Psoas muscle (tissue), 8 donors: ENCODE data around the gene EI24. TPM values are rescaled to one million over a fixed set of nuclear protein-coding genes. Genes with fewer than 3 reads are reported as not detected.

Source experiments
- ATAC-seq, 4 donors: fragments of 200-7000 bp; cut with Tn5 transposase; one replicate each; pipeline ENCODE4 v1.9.1; 2020; ENCODE audit warnings: moderate library complexity in 3 of 4, mild to moderate bottlenecking in 2 of 4
- DNase-seq, 2 donors: peaks; one replicate each; pipeline ENCODE4 v3.0.0-alpha.2; 2020
- H3K27ac ChIP-seq: fragments of 200-600 bp; one replicate; pipeline ENCODE4 v1.8.0; 2022
- H3K27me3 ChIP-seq, 3 donors: fragments of 200-600 bp in 1 of 3; one replicate each; pipeline versions ENCODE4 v1.6.1 to v1.8.0; 2013 to 2022; ENCODE audit warnings: low read length in 2 of 3, mild to moderate bottlenecking in 2 of 3, moderate library complexity in 1 of 3; ENCODE audit not compliant: insufficient read depth in 3 of 3
- H3K36me3 ChIP-seq, 2 donors: fragments of 200-600 bp in 1 of 2; one replicate each; pipeline versions ENCODE4 v1.6.1 to v1.8.0; 2013 to 2022; ENCODE audit warnings: low read depth in 1 of 2, mild to moderate bottlenecking in 1 of 2, moderate library complexity in 1 of 2; ENCODE audit not compliant: insufficient read depth in 1 of 2
- H3K4me1 ChIP-seq: fragments of 200-600 bp; one replicate; pipeline ENCODE4 v1.8.0; 2022
- H3K4me3 ChIP-seq: fragments of 200-600 bp; one replicate; pipeline ENCODE4 v1.8.0; 2022; ENCODE audit warnings: mild to moderate bottlenecking
- H3K9me3 ChIP-seq: fragments of 200-600 bp; one replicate; pipeline ENCODE4 v1.8.0; 2022
- CTCF ChIP-seq: fragments of 200-600 bp; IDR thresholded peaks from one replicate; pipeline ENCODE4 v1.8.0; 2022; ENCODE audit warnings: antibody characterized with exemption
- WGBS, 3 donors: extraction: QIAGEN DNeasy Blood & Tissue Kit; methylation state at CpG; one replicate each; pipeline versions ENCODE4 v1.1.6 to v1.1.7; 2013; 5-methylcytosine and 5-hydroxymethylcytosine counted together
- intact Hi-C, 2 donors: fragments of 100-400 bp; cut with DNase I; formaldehyde crosslinking; loops; one replicate each; pipeline versions ENCODE4 v1.11.0 to v1.14.2; 2022
- polyA plus RNA-seq, 3 donors: library from polyadenylated mRNA; stranded (reverse); fragments of 200-250 nt; gene quantifications; one replicate each; pipeline ENCODE4 v1.2.3, GENCODE V29; 2013
- total RNA-seq, 4 donors: library from RNA; stranded (reverse); fragmentation: NEBNext Ultra II Directional in 2 of 4; extraction: Animal tissue kit (Norgen Biotek cat#: 25700) in 2 of 4; gene quantifications; one replicate each; pipeline versions ENCODE4 v1.2.1 to v1.2.4, GENCODE V29; 2021 to 2023
- donor health status: healthy with polysubstance abuse.
- donor health status: DM: no; HTN: no; CAD: no; lungs with moderate emphysema.
- donor health status: Bipolar disorder and iron deficiency.
- donor health status: healthy.
- donor health status: DM: yes; HTN: yes; CAD: no.
- donor health status: DM: no; HTN: no; CAD: no.
- donor health status: DM: no; HTN: no; CAD: no.
- donor health status: DM: yes; HTN: yes; CAD: no.

Gene EI24
- total and polyA plus RNA-seq, 7 donors = 52.9 to 184 (median 82.8) TPM

GRCh38 chr11:125552927-125553326, 16.4 kb upstream of the EI24 start:
- no peak for TF ChIP-seq CTCF
- Histone ChIP-seq H3K4me3 (no peak overlapping the region), H3K27me3 (no peaks in the 10 kb centered on the region), H3K27ac (no peak overlapping the region), H3K36me3 (no peaks in the 10 kb centered on the region), H3K9me3 (peaks cover 12% of the 10 kb centered on the region), H3K4me1 (no peaks in the 10 kb centered on the region)
- ATAC-seq = no peak
- no peak for DNase-seq
- WGBS, 3 donors = 90 to 98% (median 97%) methylated on average over 2 of the region's 2 CpGs
- intact Hi-C loops = no loop called here

GRCh38 chr11:125553357-125553756, 15.9 kb upstream of the EI24 start:
- ATAC-seq (no peak), DNase-seq (no peak)
- Histone ChIP-seq H3K4me3 (no peak overlapping the region), H3K27ac (no peak overlapping the region), H3K9me3 (peaks cover 12% of the 10 kb centered on the region), H3K4me1 (no peaks in the 10 kb centered on the region), H3K27me3 (no peaks in the 10 kb centered on the region), H3K36me3 (no peaks in the 10 kb centered on the region)
- TF ChIP-seq CTCF = no peak
- intact Hi-C loops = no loop called here
- 83 to 94% (median 83%) methylated on average over 1 of the region's 1 CpG for WGBS, 3 donors

- DNase-seq (no peak), ATAC-seq (no peak)
- H3K9me3 ChIP-seq = peaks cover 12% of the 10 kb centered on the region
- no peaks in the 10 kb centered on the region for H3K27me3 ChIP-seq
- no peaks in the 10 kb centered on the region for H3K36me3 ChIP-seq
- no peak overlapping the region for H3K4me3 ChIP-seq
- no peaks in the 10 kb centered on the region for H3K4me1 ChIP-seq
- no peak overlapping the region for H3K27ac ChIP-seq
- TF ChIP-seq CTCF = no peak
- 82 to 89% (median 83%) methylated on average over 3 of the region's 3 CpGs for WGBS, 3 donors
- intact Hi-C loops = no loop called here
These were observed 15.2 kb upstream of the EI24 start for GRCh38 chr11:125554038-125554437.

- WGBS, 3 donors = 85 to 88% (median 87%) methylated on average over 3 of the region's 3 CpGs
- ATAC-seq = no peak
These were observed 9.4 kb upstream of the EI24 start for GRCh38 chr11:125559888-125560287.

More at GRCh38 chr11:125559888-125560287, 9.4 kb upstream of the EI24 start:
- Histone ChIP-seq H3K36me3 (no peaks in the 10 kb centered on the region), H3K9me3 (no peaks in the 10 kb centered on the region), H3K4me1 (no peaks in the 10 kb centered on the region), H3K27me3 (no peaks in the 10 kb centered on the region), H3K27ac (no peak overlapping the region), H3K4me3 (no peak overlapping the region)
- intact Hi-C loops = loop anchor here in 1 of 2 donors (10.0 kb wide), 1 partner anchor 325 kb away; the partner anchor contains the start of gene HYLS1
- no peak for DNase-seq
- no peak for TF ChIP-seq CTCF
